ENCODE measurements around the gene SMOC1.
A peak's percentile ranks its signal among the peaks of the same experiment; 100 is the strongest.

Gene SMOC1

GRCh38 chr14:70011098-70011497, 131.9 kb downstream of the SMOC1 start:
- no peak for DNase-seq (ENCODE audit: low read depth in 2 of 2)

DNA sequence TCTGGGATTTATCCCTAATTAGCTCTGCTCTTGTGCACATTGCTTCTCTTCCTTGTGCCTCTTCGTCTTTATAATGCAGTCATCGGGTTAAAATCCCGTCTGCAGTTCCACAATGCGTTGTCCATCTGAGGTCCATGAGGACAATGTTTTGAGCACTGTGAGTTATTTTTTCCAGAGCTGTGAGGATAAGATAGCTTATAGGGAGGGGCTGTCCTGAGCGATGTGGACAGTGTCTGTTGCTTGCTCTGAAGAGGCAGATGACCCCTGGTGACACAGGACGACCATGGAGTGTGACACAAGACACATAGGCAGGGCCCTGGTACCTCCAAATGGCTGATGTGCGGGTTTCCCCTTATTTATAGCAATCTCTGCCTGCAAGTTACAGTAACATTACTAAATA, 132.5 kb downstream of the SMOC1 start:
- DNase-seq (ENCODE audit: low read depth in 2 of 2) = no peak

GRCh38 chr14:70013271-70013873, 134.2 kb downstream of the SMOC1 start:
- DNase-seq (ENCODE audit: low read depth in 2 of 2) = no peak

DNA sequence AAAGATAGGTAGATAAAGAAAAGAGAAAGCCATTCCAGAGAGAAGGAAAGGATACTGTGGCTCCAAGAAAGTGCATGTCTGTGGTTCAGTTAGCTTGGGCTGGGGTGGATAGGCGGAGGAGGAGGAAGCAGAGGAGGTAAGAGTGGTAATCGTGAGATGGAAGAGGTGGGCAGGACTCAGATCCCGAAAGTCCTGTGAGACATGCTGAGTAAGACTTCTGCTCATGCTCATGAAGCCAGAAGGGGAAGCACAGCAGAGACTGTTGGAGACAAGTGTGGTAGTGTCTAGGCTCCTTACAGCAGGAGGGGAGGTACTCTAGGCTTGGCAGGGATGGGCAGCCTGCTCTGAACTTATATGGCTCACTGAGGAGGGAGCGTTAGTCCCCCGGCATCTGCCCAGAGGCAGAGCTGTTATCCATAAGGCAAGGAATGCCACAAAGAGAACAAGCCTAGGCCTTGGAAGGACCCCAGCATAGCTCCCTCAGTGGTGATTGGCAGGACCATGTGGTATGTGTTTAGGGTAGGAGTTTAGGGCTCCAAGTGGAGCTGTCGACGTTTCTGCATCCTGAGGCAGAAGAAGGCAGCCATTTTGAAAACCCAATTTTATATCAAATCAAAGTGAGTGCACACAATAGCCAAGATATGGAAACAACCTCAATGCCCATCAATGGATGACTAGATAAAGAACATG, 135.3 kb downstream of the SMOC1 start:
- DNase-seq (ENCODE audit: low read depth in 2 of 2) = no peak

- DNase-seq (ENCODE audit: low read depth in 2 of 2) = no peak
Measured at GRCh38 chr14:70018230-70018629, 139.0 kb downstream of the SMOC1 start.

- DNase-seq (ENCODE audit: low read depth in 2 of 2) = no peak
Measured at GRCh38 chr14:70018713-70019211, 139.5 kb downstream of the SMOC1 start.

DNA sequence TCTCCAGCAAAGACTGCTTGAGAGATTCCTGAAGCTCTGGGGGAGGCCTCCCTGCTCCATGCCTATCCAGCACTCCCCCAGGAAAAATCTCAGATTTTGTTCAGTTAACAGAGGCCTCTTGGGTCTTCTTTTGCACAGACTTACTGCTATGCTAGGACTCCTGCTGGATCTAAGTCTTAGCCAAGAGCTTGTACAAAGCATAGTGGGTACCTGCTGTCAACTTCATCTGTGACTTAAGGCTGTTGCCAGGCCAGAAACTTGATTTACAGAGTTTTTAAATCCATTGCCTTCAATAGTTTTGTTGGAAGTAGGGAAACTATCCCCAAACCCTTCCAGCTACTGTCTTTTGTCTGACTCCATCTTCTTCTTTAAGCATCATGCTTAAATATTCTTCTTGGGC, 140.5 kb downstream of the SMOC1 start:
- DNase-seq (ENCODE audit: low read depth in 2 of 2) = no peak

DNA sequence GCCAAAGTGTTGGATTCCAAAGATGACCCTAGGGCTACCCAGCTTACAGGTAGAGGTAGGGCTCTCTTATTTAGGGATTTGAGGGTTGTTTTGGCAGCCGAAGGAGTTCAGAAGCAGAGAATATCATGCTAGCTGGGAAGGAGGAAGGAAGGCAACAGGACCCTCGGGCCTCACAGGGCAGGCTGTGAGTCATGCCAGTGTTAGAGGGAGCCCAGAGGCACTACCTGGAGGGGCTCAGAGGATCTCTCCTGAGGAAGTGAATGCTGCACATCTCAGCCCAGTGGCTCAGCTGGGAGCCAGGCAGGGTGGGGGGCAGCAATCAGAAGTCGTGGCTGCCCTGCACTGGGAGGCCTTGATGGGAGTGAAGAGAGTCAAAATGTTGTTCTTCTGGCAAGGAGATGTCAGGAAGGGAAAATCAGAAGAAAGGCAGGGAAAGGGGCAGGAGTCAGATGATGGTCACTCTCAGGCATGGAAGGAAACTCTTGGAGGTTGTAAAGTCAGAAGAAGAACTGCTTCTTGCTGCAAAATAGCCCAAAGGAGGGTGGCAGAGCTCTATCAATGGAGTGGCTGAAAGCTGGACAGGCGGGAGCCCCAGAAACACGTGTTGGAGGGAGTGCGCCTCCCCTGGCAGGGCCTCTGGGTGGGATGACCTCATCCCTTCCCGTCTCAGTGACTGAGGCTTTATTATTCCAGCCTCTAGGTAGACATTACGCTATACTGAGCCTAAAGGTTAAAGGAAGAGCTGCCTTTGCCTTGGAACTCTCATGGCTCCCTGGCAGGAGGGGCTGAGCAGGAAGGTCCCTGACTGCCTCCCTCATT, 141.3 kb downstream of the SMOC1 start:
- DNase-seq (ENCODE audit: low read depth in 2 of 2) = no peak

- DNase-seq (ENCODE audit: low read depth in 2 of 2) = no peak
Measured at GRCh38 chr14:70021548-70022220, 142.5 kb downstream of the SMOC1 start.

GRCh38 chr14:70022771-70023445, 143.7 kb downstream of the SMOC1 start:
- DNase-seq (ENCODE audit: low read depth in 2 of 2) = no peak

GRCh38 chr14:70023871-70024270, 144.7 kb downstream of the SMOC1 start:
- DNase-seq (ENCODE audit: low read depth in 2 of 2) = no peak

GRCh38 chr14:70027785-70028428, 148.7 kb downstream of the SMOC1 start:
- DNase-seq (ENCODE audit: low read depth in 2 of 2) = peak; percentile 15 to 26

DNA sequence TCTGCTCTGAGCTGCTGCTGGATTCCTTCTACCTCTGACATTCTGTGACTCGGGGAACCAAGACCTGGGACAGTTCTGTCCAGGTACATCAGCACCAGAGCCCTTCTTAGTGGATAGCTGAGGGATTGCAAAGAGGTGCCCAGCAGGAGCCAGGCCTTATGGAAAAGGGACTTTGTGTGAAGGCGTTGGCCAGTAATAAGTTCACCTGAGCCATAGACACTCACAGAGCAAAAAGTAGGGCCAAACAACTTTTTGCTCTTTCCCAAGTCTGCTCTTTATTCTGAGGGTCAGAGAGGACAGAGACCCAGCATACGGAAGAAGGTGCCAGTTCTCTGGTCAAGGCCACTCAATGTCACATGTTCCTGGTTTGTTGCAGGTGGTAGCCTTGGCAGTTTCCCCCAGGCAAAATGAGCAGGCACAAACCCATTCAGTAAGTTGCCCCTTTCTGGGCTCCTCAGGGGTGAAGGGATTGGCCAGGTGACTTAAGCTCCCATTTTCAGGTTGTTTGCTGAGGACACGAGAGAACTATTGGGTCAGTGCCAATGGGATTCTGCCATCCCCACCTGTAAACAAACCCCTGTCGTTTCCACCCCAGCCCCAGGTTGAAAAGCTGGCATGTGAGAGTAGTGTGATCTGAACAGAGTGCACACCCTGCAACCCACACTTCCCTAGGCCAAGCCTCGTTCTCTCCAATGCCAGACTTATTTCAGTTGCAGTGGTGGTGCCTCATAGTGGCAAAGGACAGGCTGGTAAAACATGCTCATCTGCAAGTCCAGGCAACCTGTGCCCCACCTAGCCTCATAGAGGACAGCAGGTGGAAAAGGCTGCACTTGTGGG, 150.3 kb downstream of the SMOC1 start:
- no peak for DNase-seq (ENCODE audit: low read depth in 2 of 2)

DNA sequence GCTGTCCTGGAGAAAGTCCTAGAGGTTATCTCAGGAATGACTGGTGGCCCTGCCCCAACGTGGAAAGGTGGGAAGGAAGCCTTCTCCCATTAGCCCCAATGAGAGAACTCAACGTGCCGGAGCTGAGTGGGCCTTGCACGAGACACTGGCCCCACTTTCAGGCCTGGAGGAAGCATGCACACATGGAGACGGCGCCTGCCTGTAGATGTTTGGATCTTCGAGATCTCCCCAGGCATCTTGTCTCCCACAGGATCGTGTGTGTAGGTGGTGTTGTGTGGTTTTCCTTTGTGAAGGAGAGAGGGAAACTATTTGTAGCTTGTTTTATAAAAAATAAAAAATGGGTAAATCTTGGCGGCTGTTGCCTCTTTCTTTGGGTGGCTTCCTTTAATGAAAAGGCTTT, 152.8 kb downstream of the SMOC1 start:
- no peak for DNase-seq (ENCODE audit: low read depth in 2 of 2)

- no peak for DNase-seq (ENCODE audit: low read depth in 2 of 2)
Measured at GRCh38 chr14:70032447-70032846, 153.2 kb downstream of the SMOC1 start.

GRCh38 chr14:70033116-70033515, 153.9 kb downstream of the SMOC1 start:
- DNase-seq (ENCODE audit: low read depth in 2 of 2) = no peak

GRCh38 chr14:70033561-70033960, 154.3 kb downstream of the SMOC1 start:
- DNase-seq (ENCODE audit: low read depth in 2 of 2) = no peak

DNA sequence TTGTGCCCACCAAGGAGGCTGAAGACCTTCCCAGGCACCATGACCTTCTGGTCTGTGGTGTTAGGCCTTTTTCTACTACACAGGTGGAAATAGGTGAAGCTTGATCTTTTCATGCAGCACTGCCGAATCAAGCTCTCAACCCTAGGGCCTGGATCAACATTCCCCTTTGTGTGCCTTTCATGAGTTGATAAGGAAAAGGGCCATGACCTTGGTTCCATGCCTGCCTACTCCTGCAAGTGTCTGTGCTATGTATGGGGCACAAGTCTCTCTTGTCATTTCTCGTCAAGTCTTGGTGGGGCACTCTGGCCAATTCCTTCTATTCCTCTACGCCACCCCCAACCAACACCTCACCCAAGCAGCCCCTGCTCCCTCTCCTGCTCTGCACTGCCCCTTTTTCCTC, 155.0 kb downstream of the SMOC1 start:
- DNase-seq (ENCODE audit: low read depth in 2 of 2) = no peak

GRCh38 chr14:70036665-70037064, 157.4 kb downstream of the SMOC1 start:
- DNase-seq (ENCODE audit: low read depth in 2 of 2) = no peak

GRCh38 chr14:70043001-70043400, 163.8 kb downstream of the SMOC1 start:
- DNase-seq (ENCODE audit: low read depth in 2 of 2) = no peak

Measured in stimulated activated CD8-positive, alpha-beta memory T cell treated with anti-CD3 and anti-CD28 coated beads, Interleukin-7, amount 100 ng/mL, for 1 hour (primary cell).